Fibroblast of the aortic adventitia (primary cell): Measurements from ENCODE around the gene CD6. TPM values are rescaled to one million over a fixed set of nuclear protein-coding genes. Genes with fewer than 3 reads are reported as not detected.

ENCODE experiments used
- DNase-seq: peaks from one replicate; pipeline ENCODE4 v3.0.0-alpha.2; 2010; ENCODE audit warnings: low read depth
- H3K4me3 ChIP-seq: 2 replicates; pipeline ENCODE4 v1.5.1; 2011; ENCODE audit warnings: low read depth, mild to moderate bottlenecking, control low read depth, low read length, moderate library complexity
- total RNA-seq: library from RNA; depleted of rRNA; stranded (reverse); fragments of >200 nt; gene quantifications from 2 replicates; pipeline ENCODE4 v1.2.3, GENCODE V29; 2012; ENCODE audit warnings: low replicate concordance
- TF ChIP-seq, protein P1 (sequence below): IDR thresholded peaks from 2 replicates; pipeline ENCODE4 v1.5.1; 2011; ENCODE audit warnings: mild to moderate bottlenecking, low read length, control low read depth, inconsistent platforms; ENCODE audit not compliant: insufficient read depth

The CD6 gene
- total RNA-seq, 1 donor = not detected

DNA sequence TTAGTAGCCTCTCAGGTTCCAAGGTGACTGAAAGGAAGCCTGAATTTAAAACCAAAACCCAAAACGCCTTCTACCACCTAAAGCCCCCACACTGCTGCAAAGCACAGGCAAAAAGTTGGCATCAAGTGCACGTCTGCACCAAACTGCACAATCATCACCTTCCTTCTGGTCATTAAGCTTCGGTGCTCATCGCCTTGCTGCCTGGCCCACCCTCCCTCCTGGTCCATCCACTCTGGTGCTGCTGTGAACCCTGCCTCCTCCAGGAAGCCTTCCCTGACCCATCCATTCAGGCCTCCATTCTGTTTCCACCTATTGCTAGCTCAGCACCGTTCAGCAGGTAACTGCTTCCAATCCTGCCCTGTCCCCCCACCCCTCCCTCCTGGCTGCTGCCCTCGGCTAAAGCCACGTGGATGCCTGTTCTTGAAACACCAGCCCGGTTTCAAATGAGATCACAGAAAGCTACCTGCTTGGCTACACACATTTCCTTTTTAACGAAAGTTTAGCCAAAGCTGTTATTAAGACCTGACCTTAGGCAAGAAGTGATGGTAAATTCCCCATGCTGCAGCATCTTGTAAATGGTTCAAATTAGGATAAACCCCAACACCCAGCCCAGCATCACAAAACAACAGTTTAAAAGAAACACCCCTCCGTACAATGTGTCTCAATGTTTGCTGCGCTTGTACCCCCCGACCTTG is 77.0 kb downstream of the CD6 start:
- TF ChIP-seq, protein P1, sequence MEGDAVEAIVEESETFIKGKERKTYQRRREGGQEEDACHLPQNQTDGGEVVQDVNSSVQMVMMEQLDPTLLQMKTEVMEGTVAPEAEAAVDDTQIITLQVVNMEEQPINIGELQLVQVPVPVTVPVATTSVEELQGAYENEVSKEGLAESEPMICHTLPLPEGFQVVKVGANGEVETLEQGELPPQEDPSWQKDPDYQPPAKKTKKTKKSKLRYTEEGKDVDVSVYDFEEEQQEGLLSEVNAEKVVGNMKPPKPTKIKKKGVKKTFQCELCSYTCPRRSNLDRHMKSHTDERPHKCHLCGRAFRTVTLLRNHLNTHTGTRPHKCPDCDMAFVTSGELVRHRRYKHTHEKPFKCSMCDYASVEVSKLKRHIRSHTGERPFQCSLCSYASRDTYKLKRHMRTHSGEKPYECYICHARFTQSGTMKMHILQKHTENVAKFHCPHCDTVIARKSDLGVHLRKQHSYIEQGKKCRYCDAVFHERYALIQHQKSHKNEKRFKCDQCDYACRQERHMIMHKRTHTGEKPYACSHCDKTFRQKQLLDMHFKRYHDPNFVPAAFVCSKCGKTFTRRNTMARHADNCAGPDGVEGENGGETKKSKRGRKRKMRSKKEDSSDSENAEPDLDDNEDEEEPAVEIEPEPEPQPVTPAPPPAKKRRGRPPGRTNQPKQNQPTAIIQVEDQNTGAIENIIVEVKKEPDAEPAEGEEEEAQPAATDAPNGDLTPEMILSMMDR = no peak
- no peak for DNase-seq
- H3K4me3 ChIP-seq = no peak overlapping the region

- DNase-seq = no peak
- TF ChIP-seq, protein P1 = no peak
- no peak overlapping the region for H3K4me3 ChIP-seq
Measured at GRCh38 chr11:61049063-61049377, 77.5 kb downstream of the CD6 start.

DNA sequence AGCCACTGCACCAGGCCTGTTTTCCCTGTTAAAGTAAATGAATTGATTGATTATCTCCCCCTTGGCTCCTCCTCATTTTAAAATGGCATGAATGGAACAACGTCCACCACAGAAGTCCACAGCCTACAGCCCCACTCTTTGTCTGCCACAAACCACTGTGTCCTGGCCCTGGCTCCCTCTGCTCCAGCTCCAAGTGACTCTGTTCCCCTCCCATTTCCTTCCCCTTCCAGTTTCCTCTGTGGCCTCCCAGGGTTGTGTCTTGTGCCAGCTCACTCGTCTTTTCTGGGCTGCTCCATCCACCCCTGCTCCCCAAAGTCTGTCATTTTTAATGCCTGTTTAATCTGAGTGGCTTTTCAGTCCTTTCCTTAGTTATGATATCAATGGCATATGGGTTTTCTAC is 78.4 kb downstream of the CD6 start:
- TF ChIP-seq, protein P1 = no peak
- no peak for DNase-seq
- no peak overlapping the region for H3K4me3 ChIP-seq

- TF ChIP-seq, protein P1 = no peak
- no peak overlapping the region for H3K4me3 ChIP-seq
- no peak for DNase-seq
Measured at GRCh38 chr11:61052182-61052972, 80.9 kb downstream of the CD6 start.

DNA sequence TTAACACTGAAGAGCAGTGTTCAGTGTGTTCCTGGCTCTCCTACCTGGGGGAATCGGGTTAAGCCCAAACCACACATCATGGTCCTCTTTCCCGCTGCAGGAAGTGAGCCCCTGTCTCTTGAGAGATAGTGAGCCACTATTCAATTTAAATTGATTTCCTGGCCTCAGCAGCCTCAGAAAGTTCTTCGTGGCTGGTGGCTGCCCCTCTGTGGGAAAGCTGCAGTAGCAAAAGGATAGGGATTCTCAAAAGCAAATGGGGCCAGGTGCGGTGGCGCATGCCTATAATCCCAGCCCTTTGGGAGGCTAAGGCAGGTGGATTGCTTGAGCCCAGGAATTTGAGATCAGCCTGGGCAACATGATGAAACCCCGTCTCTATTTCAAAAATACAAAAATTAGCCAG is 81.7 kb downstream of the CD6 start:
- no peak overlapping the region for H3K4me3 ChIP-seq
- TF ChIP-seq, protein P1 = no peak
- no peak for DNase-seq

DNA sequence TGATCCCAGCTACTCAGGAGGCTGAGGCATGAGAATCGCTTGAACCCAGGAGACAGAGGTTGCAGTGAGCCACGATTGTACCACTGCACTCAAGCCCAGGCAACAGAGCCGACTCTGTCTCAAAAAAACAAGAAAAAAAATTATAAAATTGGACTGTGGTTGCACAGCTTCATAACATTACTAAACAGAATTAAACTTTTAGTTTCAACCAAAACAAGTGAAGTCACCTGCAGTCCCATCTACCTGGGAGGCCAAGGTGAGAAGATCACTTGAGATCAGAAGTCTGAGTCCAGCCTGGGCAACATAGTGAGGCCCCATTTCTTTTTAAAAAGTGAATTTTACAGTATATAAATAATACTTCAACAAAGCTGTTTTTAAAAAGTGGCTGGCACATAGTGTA is 83.0 kb downstream of the CD6 start:
- TF ChIP-seq, protein P1 = no peak
- no peak overlapping the region for H3K4me3 ChIP-seq
- DNase-seq = no peak
